ENCODE results near the gene MALSU1. TPM values are rescaled to one million over a fixed set of nuclear protein-coding genes. Genes with fewer than 3 reads are reported as not detected.
A peak's percentile ranks its signal among the peaks of the same experiment; 100 is the strongest.

The MALSU1 gene
- total and polyA plus RNA-seq, 4 donors: 26.8 to 51.7 (median 45.1) TPM

- no peak overlapping the region for H3K4me3 ChIP-seq
- H3K27me3 ChIP-seq (ENCODE audit: control insufficient read depth in 3 of 3, insufficient read depth in 3 of 3, low read length in 2 of 3): no peaks in the 10 kb centered on the region
- no peaks in the 10 kb centered on the region for H3K9me3 ChIP-seq (ENCODE audit: control insufficient read depth in 4 of 4, insufficient read depth in 3 of 4, low read length in 3 of 4)
- no peak for DNase-seq
- H3K4me1 ChIP-seq (ENCODE audit: control insufficient read depth in 5 of 5, insufficient read depth in 5 of 5, low read length in 5 of 5): peaks cover 0 to 3% (median 0%) of the 10 kb centered on the region in 5 donors
- H3K27ac ChIP-seq (ENCODE audit: low read depth in 1 of 2, low read length in 1 of 2): no peak overlapping the region
- no peak for ATAC-seq (ENCODE audit: insufficient read depth, low FRiP score)
- peaks cover 0 to 6% (median 0%) of the 10 kb centered on the region in 4 donors for H3K36me3 ChIP-seq (ENCODE audit: control insufficient read depth in 4 of 4, insufficient read depth in 4 of 4, low read length in 4 of 4)
- H3K9ac ChIP-seq (ENCODE audit: insufficient read depth in 1 of 2, low read length in 2 of 2): no peak overlapping the region
- WGBS, 2 donors: 70 to 86% methylated on average over 6 of the region's 6 CpGs
- no peak for TF ChIP-seq CTCF (IDR thresholded peaks at IDR 0.05; ENCODE audit: control extremely low read depth, extremely low read depth)
Measured at GRCh38 chr7:23294549-23295400, 4.4 kb upstream of the MALSU1 start.

GRCh38 chr7:23295401-23295697 lies 3.8 kb upstream of the MALSU1 start:
- no peak for DNase-seq

GRCh38 chr7:23298141-23298881 lies 828 bp upstream of the MALSU1 start:
- no peak for TF ChIP-seq CTCF (IDR thresholded peaks at IDR 0.05; ENCODE audit: control extremely low read depth, extremely low read depth)
- Histone ChIP-seq H3K4me1 (ENCODE audit: control insufficient read depth in 5 of 5, insufficient read depth in 5 of 5, low read length in 5 of 5) (peaks cover 0 to 15% (median 6%) of the 10 kb centered on the region in 5 donors), H3K9me3 (ENCODE audit: control insufficient read depth in 4 of 4, insufficient read depth in 3 of 4, low read length in 3 of 4) (no peaks in the 10 kb centered on the region), H3K4me3 (no peak overlapping the region), H3K27me3 (ENCODE audit: control insufficient read depth in 3 of 3, insufficient read depth in 3 of 3, low read length in 2 of 3) (no peaks in the 10 kb centered on the region), H3K27ac (ENCODE audit: low read depth in 1 of 2, low read length in 1 of 2) (peak overlapping the region; percentile 56 to 82), H3K9ac (ENCODE audit: insufficient read depth in 1 of 2, low read length in 2 of 2) (peak overlapping the region in 1 of 2 donors; percentile 75), H3K36me3 (ENCODE audit: control insufficient read depth in 4 of 4, insufficient read depth in 4 of 4, low read length in 4 of 4) (peaks cover 0 to 15% (median 7%) of the 10 kb centered on the region in 4 donors)
- ATAC-seq (ENCODE audit: insufficient read depth, low FRiP score) (no peak), DNase-seq (peak; percentile 55 to 73 (median 68))
- 62 to 84% methylated on average over 11 of the region's 11 CpGs for WGBS, 2 donors

More at GRCh38 chr7:23295401-23295697, 3.8 kb upstream of the MALSU1 start:
- Histone ChIP-seq H3K27ac (ENCODE audit: low read depth in 1 of 2, low read length in 1 of 2) (no peak overlapping the region), H3K36me3 (ENCODE audit: control insufficient read depth in 4 of 4, insufficient read depth in 4 of 4, low read length in 4 of 4) (peaks cover 0 to 6% (median under 1%) of the 10 kb centered on the region in 4 donors), H3K4me1 (ENCODE audit: control insufficient read depth in 5 of 5, insufficient read depth in 5 of 5, low read length in 5 of 5) (peaks cover 0 to 6% (median 3%) of the 10 kb centered on the region in 5 donors), H3K9ac (ENCODE audit: insufficient read depth in 1 of 2, low read length in 2 of 2) (no peak overlapping the region), H3K27me3 (ENCODE audit: control insufficient read depth in 3 of 3, insufficient read depth in 3 of 3, low read length in 2 of 3) (no peaks in the 10 kb centered on the region), H3K4me3 (no peak overlapping the region), H3K9me3 (ENCODE audit: control insufficient read depth in 4 of 4, insufficient read depth in 3 of 4, low read length in 3 of 4) (no peaks in the 10 kb centered on the region)
- no peak for TF ChIP-seq CTCF (IDR thresholded peaks at IDR 0.05; ENCODE audit: control extremely low read depth, extremely low read depth)
- no peak for ATAC-seq (ENCODE audit: insufficient read depth, low FRiP score)

Data from lung (tissue), 12 donors.